GM18868 (cell line): ENCODE data around the gene ADARB2.

ENCODE experiments used
- ATAC-seq: cut with Tn5 transposase; IDR thresholded peaks from one replicate; pipeline ENCODE4 v1.9.1; 2021; ENCODE audit warnings: mild to moderate bottlenecking, moderate library complexity; ENCODE audit not compliant: unreplicated experiment

ADARB2 gene

DNA sequence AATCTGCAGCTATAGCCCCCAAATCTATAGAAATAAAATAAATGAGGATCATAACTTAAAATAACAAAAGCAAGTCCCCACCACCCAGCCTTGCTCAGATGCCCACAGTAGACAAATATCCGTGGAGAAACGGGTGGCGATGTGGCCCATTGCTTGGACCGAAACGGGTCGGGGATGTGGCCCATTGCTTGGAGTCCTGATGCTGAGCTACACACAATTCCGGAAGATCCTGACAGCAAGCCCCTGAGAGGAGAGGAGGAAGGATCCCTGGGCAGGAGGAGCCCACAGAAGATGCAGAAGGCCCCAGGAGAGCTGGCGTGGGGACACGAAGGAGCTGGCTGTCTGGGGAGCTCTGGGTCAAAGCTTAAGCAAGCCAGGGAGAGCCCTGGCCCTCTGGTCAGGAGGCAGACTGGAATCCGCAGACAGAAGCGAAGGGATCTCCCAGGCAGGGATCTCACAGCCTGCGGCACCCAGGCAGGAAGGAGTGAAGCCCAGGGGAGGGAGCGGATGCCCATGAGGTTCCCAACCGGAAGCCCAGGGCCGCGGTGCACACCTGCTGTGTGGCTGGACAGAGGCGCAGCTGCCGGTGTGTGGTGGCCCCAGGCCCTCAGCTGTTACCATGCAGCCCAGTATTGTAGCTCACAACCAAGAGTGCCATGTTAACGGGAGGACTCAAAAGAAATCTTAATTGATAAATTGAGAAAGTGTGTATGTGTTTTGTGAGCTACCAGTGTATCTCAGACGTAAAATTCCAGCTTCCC is 138.8 kb downstream of the ADARB2 start:
- ATAC-seq, result no peak

DNA sequence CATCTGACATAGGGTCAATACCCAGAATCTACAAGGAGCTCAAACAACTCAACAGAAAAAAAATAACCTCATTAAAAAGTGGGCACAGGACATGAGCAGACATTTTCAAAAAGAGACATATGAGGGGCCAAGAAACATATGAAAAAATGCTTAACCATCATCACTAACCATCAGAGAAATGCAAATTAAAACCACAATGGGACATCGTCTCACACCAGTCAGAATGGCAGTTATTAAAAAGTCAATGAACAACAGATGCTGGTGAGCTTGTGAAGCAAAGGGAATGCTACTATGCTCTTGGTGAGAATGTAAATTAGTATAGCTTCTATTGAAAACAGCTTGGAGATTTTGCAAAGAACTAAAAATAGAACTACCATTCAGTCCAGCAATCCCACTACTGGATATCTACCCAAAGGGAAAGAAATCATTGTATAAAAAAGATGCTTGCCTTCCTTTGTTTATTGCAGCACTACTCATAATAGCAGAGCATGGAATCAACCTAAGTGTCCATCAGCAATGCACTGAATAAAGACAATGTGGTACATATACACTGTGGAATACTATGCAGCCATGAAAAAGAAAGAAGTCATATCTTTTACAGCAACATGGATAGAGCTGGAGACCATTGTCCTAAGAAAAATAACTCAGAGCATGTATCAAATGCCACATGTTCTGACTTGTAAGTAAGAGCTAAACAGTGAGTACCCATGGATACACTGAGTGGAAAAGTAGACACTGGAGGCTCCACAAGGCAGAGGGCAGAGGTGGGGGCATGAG is 139.8 kb downstream of the ADARB2 start:
- no peak for ATAC-seq

DNA sequence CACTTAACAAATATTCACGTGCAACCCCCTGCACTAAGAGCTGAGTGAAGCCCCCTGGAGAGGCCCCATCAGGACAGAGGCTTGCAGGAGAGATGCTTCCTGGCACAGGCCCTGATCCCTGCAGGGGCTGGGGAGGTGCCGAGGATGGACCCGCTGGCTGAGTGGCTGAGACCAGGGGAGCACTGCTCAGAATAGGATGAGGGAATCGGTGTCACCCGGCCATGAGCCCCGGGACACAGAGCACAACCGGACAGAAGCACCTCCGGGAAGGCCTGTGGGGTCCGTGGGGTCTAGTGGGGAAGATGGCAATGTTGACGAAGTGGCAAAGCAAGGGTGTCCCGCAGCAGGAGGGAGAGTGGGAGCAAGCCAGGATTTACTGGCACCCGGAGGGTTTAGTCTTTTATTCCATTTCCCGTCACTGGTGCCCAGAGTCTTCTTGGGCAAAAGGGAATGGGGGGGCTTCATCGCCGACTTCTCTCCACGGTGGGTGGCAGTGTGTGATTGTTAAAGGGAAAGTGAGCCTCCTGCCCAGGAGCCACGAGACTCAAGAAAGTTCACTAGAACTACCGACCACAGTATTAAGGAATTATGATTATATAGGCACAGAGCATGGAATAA is 140.7 kb downstream of the ADARB2 start:
- no peak for ATAC-seq

DNA sequence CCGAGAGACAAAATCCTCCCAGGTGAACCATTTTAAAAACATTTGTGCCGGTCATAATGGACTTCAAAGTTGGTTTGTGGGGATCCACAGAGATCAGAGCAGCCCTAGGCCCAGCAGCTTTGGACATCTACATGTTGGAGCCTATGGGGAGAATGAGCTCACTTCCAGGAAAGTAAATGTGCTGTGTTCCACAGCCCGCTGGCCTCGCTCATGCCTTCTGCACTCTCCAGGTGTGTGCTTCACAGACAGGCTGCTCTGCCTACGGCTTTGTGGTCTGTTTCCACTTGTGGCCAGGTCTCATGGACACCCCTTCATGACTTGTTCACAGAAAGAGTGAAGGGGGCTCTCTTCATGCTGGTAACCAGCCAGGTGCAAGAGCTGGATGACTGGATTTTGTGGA is 141.6 kb downstream of the ADARB2 start:
- no peak for ATAC-seq

DNA sequence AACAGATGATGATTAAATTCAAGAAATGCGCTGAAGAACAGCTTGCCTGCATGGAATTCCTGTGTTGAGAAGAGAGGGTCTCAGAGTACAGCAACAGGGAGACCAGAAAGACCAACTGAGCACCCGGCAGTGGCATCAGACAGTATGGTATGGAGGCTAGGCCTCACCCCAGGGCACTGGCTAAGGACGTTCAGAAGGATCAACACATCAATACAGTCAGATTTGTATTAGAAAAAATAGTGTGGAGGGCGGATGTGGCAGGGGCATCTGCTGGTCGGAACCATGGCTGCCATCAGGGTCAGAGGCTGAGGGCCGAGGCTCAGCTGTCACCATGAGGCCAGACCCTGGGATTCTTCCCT is 142.1 kb downstream of the ADARB2 start:
- ATAC-seq, result no peak

DNA sequence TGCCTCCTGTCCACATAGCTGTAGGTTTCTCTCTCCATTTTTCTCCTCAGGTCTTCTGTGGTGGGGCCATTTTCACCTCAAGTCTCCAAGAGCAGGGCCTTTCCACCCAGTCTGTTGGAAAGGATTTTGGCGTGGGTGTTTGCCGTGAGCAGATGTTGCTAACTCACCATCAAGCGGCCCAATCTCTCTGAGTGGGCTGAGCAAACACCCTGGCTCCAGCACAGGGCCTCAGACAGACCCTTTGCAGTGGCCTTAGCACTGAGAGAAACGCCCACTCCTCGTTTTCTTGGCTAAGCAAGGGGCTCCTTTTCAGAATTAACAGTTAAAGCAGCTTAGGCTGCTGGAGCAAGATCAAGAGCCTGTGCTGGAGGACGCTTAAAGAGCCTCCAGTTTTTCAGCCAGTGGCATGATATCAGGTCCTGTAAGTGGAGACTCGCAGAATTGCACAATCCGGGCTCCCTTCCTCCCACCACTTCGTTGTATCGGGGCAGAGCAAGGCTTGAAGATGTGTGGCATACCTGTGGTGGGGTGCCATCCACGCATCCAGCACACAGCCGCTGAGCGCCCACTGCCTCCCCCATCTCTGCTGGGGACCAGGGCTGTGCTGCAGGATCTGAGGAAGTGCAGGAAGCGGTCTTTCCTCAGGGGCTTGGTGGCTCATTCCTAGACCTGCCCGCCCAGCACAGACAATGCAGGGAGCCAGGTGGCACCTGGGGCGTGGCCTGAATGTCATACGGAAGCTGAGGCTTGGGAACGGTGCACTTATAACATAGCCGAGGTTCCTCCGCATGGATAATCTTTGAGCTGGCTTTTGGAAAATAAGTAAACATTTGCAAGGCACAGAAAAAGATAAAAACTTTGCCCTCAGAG is 142.7 kb downstream of the ADARB2 start:
- ATAC-seq, result no peak

DNA sequence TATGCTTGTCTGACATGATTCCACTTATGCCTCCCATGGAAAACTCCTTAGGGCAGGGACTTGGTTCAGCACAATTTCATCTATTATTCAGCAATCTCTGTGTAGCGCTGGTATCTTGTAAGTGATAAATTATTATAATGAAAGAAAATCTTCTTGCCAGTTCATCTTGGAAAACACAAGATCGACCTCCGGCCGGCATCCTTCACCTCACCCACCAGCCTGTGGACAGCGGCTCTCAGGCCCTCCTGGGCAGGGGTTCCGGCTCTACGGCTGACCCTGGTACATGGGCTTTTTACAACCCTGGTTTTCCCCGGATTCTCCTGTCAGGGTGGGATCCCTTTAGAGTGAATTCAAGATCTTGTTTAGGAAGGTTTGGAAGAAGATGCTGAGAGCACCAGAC is 145.6 kb downstream of the ADARB2 start:
- no peak for ATAC-seq

DNA sequence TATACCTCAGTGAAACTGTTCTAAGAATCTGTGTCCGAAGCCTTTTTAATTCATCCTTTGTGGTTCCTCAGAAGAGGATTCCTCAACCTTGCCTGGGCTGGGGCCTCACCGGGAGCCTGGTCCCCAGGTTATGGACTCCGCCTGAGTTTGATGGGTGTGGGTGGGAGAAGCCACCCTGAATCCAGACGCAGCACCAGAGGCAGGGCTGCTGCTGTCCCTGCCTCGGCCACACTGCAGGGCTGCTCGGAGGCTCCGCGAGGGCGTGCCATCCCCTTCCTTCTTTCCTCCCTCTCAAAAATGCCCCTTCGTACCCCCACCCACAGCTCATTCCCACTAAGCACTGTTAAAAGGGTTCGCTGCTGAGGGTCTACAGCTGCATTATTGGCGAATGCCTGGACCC is 146.3 kb downstream of the ADARB2 start:
- ATAC-seq, result no peak

DNA sequence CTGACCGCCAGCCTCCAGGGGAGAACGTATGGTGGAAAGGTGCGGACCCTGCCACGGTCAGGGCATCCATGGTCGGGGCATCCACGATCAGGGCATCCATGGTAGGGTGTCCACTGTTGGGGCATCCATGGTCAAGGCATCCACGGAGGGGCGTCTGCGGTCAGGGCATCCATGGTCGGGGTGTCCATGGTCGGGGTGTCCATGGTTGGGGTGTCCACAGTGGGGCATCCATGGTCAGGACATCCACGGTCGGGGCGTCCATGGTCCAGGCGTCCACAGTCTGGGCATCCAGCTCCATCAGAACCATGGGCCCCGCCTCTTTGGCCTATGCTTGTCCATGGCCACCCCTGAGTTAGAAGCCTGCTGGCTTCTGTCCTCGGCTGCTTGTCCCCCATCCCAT is 148.1 kb downstream of the ADARB2 start:
- no peak for ATAC-seq

DNA sequence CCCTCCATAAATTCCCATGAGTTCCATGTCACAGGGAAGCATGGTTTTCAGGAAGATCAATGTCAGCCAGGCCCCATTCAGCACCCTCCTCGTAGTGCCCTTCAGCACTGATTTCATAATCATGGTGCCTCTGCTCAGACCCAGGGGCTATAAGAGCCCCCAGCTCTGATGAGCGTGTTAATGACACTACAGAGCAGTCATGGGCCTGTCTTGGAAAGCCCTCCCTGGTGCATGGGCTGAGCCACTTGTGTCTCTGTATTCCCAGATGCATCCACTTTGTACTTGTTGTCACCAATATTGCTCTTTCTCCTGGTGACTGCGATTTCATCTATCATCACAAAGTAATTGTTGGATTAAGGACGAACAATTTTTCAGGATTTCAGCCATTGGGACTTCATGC is 154.6 kb downstream of the ADARB2 start:
- no peak for ATAC-seq

DNA sequence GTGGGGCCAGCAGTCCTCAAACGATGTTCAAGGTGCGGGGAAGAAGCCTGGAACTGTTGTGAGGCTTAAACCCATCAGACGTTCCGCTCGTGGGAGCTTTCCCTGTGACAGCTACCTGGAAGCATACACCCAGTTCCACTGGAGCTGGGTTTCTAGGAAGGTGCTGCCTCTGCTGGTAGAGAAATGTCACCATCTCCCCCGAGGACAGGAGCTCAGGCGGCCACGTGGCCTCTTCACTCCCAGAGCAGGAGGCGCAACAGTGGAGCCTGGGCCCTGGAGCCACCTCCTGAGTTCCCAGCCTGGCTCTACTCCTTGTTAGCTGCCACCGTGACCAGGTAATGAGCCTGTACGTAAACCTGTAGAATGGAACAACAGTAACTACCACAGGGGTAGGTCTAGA is 156.1 kb downstream of the ADARB2 start:
- no peak for ATAC-seq

DNA sequence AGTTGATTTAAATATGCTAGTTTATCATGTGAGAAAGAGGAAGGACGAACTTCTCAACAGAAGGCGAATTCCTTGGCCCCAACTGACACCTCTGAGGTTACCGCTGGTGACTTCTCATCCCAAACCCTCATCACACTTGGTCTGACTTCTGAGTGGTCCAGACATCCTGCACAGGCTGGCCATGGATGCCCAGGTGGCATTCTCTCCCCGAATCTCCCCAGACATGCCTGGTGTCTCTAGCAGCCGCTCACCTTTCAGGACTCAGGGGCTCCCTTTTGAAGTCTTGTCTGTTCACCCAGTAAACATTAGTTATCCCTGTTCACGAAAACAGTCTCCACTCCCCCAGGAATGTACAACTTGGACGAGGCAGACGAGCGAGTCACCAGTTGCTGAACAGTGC is 157.7 kb downstream of the ADARB2 start:
- ATAC-seq, result no peak

DNA sequence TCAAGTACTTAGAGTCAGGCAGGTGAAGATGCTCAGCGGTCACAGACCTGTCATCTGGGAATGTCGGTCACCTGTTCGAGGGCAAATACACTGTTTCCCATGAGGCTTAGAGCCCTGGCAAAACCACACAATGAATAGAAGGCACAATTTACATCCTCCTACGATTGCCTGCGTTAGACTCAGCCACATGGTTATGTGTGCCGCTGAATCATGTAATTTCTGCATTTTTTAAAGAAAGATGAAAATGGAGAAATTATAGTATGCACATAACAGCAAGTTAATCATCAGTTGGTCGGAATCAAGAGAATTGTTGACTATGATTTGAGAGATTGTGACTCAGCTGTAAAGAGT is 158.2 kb downstream of the ADARB2 start:
- ATAC-seq, result no peak

DNA sequence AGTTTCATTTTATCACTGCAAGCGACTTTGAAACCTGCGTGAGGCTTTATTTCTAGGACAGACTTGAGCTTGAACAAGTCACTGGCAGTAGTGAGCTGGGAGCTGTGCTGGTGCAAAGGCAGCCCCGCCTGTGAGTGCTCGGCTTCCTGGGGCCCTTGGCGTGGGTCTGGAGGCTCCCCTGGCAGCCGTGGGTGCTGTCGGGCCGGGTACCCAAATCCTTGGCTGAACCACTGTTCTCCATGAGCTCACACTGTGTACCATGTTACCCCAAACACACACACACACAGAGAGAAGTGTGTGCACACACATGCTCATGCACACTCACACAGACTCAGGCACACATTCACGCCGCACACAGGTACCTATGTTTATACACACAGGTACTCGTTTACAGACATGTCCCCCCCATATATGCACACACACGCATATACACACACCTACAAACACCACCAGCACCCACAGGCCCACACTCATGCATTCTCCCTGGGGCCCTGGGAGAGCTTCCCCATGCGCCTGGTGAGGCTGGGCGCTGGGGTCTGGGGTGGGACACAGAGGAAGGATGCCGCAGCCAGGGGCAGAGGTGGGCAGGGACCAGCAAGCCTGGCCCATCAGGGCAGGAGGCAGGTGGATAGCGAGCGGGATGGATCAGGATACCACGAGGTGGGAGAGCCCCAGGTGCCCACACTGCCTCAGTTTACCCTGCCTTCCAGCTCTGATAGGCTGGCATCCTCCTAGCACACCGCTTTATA is 158.8 kb downstream of the ADARB2 start:
- ATAC-seq, result no peak

DNA sequence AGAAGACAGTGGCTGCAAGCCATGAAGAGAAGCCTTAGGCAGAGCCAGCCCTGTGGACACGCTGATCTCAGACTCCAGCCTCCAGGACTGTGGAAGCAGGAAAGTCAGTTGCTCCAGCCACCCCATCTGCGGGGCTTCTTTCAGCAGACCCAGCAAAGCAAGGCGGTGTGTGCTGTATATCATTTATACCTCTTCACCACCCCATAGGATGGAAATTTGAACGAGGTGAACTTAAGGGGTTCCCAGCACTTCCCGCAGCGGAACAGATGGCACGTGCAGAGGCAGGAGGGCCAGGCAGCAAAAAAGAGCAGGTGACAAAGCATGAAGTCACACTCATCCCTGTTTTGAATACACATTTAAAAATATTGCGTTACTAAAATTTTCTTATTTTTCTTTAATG is 159.4 kb downstream of the ADARB2 start:
- ATAC-seq, result no peak

DNA sequence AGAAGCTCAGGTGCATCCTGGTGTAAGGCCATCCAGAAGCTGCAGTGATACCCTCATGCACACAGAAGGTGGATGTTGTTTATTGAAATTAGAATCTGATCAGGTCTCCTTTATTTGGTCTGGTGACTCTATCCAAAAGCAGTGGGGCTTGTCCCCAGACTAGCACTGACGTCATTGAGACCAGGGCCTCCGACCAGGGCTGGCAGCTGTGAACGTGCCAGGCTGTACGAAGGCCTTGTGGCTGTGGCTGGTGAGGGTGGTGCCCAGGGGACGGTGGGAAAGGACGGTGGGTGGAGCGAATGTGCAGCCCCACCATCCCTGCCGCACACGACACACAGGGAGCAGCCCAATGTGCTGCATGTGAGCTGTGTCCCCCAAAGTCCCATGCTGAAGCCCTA is 160.0 kb downstream of the ADARB2 start:
- ATAC-seq, result no peak

DNA sequence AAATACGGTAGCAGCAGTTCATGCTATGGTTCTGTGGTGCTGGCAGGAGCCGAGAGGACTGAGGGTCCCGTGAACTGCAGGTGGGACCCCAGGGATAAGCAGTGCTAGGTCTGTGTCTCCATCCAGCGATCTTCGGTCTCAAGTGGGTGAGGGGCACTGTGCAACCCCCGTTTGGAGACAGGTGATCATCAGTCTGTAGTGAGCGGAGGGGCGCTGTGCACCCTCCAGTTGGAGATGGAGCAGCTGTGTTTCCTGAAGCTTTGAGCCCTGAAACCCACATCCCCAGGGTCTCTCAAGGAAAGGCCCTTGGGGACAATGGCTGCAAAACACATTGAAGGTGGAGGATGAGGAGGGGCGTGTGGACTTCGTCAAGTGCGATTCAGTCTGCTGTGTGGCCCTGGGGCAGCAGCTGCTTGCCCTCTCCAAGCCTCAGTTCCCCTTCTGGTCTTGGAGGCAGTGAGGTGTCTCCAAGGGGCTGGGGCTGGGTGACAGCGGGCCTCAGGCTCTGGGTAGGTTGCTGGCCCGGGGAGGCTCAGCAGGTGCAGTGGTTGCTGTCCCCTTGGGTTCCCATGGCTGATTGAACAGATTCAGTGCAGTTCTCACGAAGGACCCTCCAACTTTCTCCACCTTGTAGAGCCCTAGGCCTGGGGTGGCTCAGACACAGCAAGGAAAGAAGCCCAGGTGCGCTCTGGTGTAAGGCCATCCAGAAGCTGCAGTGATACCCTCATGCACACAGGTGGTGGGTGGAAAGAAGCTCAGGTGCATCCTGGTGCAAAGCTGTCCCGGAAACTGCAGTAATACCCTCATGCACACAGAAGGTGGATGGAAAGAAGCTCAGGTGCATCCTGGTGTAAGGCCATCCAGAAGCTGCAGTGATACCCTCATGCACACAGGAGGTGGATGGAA is 160.6 kb downstream of the ADARB2 start:
- no peak for ATAC-seq

DNA sequence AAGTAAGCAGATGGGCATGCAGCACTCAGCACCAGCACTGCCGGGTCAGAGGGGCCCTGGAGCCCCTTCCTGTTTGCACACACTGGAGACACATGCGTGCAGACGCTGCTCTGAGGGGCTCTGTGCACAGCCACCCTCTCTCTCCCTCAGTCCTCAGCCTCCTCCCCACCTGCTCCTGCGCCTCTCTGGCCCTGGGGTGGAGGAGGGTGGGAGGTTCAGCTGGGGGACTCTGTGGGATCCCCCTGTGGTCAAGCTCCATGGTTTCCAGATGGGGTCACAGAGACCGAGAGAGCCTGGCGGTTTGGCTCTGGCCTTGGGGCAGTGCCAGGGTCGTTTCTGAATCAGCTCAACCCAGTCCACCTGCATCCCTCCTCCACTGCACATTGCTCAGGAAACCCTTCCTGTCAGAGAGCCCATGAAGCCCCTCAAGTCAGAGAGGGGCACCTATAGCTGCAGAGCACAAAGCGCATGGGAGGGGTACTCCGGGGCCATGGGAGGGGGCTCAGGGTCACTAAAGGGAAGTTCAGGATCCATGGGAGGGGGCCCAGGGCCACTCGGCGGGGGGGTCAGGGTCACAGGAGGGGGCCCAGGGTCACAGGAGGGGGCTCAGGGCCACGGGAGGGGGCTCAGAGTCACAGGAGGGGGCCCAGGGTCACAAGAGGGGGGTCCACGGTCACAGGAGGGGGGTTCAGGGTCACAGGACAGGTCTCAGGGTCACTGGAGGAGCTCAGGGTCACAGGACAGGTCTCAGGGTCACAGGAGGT is 161.7 kb downstream of the ADARB2 start:
- ATAC-seq, result no peak

DNA sequence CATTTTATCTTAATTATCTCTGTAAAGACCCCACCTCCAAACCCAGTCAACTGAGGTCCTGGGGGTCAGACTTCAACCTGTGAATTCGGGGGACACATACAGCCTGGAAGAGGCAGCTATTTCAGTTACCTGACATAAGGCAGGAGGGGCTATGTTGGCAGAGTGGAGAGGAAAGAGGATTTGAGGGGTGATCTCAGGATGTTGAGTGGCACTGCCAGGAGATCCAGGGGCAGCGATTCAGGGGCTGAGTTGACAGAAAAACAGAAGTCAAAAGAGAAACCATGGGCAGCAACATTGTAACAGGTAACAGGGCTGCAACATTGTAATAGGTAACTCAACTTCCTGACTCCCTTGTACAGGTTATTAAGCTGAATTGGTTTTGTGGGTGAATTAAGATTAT is 162.6 kb downstream of the ADARB2 start:
- ATAC-seq, result no peak
